DMS114 treated with DMSO at 0.1 percent for 48 hours (cell line): ENCODE measurements around the gene PFDN4.

Experiments used
- DNase-seq: peaks from one replicate; lab custom pipeline; 2025; ENCODE audit not compliant: unreplicated experiment; lab: John Stamatoyannopoulos, UW

Gene PFDN4

DNA sequence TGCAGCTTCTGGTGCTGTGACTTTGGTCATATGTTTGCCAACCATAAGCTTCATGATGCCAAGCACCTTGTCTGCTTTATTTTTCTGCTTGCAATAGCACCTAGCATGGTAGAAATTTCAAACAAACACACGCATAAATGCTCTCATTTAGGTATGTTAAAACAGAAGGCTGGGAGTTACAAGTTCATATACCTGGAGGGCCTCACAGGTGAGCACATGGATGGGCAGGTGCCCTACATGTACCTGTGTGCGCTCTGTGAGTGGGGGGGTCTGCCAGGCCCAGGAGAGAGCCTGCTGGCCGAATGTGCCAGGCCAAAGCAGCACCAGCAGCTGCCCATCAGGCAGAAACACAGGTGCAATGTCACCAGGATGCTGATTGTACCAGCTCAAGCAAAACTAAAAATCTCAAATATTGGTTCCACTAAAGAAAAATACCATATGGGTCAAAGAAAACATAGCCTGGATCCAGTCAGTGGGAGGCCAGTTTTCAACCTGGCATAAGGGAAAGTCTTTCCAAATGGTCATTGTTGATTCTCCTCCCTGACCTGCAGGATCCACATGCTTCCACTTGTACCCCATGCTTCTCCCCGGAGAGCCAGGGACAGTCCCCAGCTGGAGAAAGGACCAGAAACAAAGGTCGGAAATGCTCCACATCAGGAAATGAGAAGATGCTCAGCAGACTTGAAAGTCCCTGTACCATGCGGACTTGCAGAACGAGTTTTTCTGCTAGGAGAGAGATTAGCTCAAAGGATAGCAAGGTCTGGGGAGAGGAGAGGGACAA lies 7.2 kb upstream of the PFDN4 start:
- no peak for DNase-seq

DNA sequence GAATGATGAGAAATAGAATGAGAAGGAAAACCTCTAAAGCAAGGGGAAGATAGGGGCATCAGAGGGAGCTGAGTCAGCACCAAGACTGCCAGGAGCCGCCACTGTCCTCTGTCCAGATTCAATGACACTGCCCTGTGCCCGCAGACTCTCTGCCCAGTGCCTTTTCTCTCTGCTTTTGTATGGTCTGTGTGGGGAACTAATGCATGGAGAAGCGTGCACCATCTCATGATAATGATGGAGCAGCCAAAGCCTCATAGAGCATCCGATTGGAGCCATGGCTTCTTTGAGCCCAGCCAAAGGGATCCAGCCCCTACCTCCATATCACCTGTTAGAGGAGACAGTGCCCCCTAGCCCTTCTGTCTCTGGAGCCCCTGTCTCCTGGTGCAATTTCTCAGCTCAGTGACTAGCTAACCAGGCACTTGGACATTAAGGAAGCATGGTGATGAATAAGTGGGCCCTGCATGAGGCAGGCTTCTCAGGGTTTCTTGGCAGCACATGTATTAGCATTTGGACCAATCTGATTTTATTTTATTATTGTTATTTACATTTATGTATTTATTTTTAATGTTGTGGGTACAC lies 6.5 kb upstream of the PFDN4 start:
- no peak for DNase-seq

DNA sequence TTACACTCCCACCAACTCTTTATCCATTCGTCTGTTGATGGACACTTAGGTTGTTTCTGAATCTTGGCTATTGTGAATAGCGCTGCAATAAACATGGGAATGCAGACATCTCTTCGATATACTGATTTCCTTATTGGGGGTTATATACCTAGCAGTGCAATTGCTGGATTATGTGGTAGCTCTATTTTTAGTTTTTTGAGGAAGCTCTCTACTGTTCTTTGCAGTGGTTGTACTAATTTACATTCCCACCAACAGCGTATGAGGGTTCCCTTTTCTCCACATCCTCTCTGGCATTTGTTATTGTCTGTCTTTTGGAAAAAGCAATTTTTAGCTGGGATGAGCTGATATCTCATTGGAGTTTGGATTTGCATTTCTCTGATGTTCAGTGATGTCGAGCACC lies 4.6 kb upstream of the PFDN4 start:
- DNase-seq = no peak

DNA sequence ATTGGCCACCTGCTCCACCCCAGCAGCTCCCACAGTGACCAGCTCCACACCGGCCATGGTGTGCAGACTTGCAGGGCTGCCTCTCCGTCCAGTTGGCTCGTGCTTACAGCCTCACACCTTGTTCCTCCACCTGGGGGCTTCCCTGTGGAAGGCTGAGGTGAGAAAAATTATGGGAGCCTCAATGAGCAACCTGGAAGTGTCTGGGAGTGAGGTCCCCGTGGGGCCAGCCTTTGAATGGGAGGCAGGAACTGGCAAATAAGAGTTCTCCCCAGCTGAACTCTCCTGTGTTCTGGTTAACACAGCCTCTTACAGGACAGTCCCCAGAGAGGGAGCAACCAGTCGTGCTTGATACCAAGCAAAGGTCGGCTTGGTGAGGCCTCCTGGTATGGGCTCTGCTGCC lies 3.8 kb upstream of the PFDN4 start:
- DNase-seq = no peak

DNA sequence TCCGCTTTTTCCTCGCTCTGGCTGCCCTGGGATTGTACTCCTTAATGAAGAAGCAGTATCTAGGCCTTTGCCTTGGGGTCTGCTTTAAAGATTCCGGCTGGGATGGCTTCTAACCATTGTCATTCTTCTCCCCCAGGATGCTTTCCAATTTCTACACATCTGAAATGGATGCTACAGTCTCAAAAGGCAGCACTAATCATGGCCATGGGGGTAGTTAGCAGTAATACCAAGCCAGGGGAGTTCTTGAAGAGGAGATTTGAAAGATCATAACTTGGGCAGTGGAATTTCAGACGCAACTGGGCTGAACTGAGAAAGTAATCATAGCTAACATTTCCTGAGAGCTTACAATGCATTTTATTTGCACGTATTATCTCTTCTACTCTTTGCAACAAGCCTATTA lies 3.4 kb upstream of the PFDN4 start:
- DNase-seq = no peak

DNA sequence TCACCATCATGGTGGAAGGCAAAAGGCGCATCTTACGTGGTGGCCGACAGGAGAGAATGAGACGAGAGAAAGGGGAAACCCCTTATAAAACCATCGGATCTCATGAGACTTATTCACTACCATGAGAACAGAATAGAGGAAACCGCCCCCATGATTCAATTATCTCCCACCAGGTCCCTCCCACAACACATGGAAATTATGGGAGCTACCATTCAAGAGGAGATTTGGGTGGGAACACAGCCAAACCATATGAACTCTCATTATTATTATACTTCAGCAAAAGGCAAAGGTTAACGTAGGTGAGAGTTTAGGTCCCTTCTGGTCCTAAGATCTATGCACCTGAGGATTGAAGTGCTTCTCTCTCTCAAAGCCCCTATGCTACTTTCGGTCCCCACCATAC lies 2.4 kb upstream of the PFDN4 start:
- DNase-seq = no peak

DNA sequence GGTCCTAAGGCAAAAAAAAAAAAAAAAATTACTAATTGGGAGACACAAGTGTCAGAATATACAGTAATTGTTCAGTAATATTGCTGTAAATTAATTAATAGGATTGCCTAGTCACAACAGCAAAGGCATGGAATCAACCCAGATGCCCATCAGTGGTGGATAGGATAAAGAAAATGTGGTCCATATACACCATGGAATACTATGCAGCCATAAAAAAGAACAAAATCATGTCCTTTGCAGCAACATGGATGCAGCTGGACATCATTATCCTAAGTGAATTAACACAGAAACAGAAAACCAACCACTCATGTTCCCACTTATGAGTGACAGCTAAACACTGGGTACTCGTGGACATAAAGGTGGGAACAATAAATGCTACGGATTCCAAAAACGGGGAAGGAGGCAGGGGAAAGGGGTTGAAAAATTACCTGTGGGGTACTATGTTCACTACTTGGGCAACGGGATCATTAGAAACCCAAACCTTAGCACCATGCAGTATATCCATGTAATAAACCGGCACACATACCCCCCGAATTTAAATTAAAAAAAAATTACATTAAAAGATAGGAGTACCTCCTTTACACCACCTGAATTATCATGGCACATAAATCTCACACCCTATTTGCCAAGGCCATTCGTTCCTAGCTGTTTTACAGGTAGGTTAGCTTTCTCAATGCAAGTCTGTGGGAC lies 689 bp upstream of the PFDN4 start:
- DNase-seq = no peak

DNA sequence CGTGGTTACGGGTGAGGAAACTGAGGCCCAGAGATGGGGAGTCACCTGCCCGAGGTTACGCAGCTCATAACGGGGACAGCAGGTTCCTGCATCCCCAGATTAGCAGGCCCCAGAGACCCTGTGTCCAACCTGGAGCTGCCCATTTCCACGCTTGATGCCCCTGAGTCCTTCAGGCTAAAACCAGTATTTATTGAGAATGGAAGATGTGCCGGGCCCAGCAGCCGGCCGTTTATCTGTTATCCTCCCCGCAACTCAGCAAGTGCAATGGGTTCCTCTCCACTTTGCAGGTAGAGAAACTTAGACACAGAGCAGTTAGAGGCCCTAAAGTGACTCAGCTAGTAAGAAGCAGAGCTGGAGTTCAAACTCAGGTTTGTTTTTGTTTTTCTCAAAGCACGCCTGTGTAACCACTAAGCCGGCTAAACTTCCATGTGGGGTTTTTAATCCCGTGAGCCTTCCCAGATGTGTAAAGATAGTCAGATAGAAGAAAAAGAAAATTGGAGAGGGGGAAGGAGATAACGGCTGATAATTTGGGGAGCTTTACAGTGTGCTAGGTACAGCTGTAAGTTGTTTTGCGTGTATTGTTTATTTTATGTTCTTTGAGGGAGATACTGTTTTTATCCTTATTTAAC lies 775 bp downstream of the PFDN4 start:
- DNase-seq = peak; percentile 18

DNA sequence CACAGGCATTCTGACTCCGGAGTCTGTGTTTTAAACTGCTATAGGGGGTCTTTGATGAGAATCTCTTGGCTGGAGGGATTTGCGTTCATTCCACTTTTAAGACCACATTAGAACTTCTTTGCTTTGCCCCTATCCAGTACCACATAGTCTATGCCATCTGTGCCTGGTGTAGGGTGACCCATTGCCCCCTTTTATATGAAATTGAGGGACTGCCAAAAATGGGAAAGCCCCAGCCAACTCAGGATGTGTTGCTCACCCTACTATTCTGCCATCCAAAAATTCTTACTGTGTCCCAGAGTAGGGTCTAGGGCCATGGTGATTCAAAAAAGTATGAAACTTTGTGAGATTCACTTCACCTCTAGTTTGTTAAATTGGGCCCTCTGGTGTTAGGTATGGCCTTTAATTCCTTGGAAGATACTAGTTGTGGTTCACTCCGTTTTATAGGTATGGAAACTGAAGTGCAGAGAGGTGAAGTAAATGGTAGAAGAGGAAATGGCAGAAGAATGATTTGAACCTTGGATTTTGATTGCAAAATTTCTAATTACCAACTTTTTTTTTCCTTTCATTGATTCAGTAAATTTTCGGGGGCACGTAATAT lies 1.4 kb downstream of the PFDN4 start:
- no peak for DNase-seq

DNA sequence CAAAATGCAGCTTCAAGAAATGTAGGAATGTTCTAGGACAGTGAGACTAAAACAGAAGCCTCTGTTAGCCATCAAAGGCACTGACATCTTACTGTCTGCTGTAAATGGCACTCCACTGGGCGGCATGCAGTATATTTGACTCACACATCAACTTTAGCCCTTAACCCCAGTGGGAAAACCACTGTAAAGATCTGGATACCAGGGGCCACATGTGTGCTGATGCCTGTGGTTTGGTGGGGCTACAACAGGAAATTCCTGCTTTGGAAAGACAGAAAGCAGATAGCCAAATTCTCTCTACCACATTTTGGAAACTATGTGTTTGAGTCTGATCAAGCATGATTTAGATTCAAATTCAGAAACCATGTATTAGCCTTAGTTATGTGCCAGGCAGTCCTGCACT lies 4.3 kb downstream of the PFDN4 start:
- no peak for DNase-seq

DNA sequence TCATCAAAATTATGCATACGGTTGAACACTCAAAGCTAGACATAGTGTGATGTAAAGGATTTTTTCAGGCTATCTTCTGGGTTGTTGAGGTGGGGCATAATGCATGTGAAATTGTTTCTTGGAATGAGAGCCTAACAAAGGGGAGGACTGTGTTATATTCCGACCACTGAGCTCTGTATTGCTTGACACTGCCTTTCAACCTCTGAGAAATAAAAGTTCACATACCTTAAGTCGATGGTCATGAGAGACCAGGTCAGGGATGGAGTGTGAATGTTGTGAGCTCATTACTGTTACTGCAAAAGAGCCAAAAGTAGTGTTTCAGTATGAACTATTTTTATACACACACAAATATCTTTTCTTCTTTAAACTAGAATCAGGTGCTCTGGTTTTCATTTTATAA lies 5.0 kb downstream of the PFDN4 start:
- no peak for DNase-seq

DNA sequence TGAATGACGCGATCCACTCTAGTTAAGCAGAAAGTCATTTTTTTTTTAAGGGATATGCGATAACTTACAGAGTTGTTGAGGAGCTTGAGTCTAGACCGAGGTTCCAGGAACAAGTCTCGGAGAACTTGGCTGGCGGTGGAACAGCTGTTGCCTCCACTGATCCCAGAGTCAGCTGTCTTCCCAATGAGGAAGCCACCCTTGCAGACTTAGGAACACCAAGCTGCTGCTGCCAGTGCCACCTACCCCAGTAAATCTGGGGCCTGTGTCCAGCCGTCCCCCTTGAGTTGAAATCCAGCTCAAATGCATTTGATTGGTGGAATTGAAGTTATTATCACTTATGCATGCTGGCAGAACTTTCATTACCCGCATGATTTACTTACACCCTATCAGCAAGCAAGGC lies 6.7 kb downstream of the PFDN4 start:
- DNase-seq = no peak

DNA sequence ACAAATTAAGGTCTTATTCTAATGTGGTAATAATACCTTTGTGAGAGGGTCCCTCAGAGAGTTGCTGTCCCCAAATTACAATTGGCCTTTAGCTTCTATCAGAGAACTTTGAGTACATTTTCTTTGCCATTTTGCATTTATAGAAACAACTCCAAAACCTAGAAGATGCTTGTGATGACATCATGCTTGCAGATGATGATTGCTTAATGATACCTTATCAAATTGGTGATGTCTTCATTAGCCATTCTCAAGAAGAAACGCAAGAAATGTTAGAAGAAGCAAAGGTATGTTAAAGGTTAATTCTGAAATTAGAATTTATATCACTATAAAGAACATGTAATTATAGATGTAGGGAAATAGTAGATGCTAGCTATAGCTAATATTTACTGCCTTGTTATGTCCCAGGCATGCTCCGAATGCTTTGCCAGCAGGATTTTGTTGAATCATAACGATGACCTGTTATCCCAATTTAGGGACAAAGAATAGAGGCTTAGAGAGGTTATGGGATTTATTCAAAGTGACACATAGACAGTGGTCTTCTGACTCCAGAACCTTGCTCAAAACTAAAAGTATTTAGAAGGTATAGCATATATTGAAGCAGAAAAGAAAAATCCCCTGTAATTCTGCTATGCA lies 7.4 kb downstream of the PFDN4 start:
- DNase-seq = no peak

DNA sequence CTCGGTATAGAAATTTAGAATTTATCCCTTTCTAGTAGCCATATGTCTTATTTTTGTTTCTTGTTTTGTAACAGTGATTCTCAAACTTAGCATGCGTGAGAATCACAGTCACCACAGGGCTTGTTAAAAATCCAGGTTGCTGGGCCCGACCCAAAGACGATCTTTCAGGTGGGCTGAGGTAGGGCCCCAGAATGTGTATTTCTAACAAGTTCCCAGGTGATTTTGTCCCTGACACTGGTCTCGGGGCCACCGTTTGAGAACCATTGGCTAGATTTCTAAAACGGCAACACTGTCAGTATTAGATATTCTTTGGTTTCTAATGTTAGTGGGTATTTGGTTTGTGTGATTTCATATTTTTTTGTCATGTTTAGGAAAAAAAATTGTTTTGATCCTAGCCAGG lies 9.9 kb downstream of the PFDN4 start:
- DNase-seq = no peak

DNA sequence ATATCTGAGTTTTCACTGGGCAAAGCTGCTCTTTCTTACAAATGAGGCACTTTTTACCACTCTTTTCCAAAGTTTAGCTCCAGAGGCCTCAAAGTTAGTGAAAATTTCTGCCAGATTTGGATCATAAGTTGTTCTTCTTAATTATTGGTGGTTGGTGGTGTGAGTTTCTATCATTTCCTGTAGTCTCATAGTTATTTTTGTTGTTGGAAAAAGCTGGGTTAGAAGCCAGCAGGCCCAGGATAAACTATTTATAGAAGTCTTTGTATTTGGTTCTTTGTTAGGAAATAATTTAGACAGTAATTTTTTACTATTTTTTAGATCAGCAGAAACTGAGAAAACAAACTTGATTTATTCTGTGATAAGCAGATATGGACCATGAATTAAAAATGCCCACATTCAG lies 10.6 kb downstream of the PFDN4 start:
- no peak for DNase-seq

DNA sequence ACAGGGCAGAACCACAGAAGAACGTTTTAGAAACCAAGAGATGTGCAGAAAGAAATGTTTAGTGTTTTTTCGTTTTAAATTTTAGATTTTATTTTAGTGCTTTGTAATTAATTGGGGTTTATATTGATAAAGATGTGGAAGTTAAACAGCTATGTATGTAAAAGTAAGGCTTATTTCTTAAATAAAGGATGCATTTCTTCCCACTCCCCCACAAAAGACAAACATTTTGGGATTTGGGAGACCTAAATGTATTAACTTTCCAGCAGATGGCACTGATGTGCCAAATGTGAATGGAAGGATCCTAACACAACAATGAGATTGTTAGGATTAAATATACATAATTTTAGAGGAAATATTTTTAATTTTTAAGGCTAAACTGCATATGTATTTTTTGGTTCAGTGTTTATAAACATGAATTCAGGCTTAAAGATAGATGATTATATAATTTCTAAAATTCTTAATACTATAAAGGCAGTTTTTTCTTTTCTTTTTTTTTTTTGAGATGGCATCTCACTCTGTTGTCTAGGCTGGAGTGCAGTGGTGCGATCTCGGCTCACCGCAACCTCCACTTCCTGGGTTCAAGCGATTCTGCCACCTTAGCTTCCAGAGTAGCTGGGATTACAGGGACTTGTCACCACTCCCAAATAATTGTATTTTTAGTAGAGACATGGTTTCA lies 12.0 kb downstream of the PFDN4 start:
- peak; percentile 66 for DNase-seq

DNA sequence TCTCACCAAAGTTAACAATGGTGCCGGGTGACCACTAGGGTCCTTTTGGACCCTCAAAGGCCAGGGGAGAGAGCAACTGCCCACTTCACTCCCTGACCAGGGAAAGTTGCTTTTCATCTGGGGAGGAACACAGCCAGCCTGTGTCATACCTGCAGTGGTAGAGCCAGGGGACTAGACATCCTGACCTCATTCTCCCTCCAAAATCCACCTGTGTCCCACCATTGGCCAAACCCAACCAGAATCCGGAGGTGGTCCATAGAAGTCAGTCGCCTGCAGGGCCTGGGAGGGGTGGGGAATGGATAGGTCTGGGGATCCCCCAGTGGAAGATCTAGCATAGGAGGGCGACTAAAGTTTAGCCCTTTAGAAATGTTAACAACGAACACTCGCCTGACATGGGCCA lies 12.8 kb downstream of the PFDN4 start:
- no peak for DNase-seq

DNA sequence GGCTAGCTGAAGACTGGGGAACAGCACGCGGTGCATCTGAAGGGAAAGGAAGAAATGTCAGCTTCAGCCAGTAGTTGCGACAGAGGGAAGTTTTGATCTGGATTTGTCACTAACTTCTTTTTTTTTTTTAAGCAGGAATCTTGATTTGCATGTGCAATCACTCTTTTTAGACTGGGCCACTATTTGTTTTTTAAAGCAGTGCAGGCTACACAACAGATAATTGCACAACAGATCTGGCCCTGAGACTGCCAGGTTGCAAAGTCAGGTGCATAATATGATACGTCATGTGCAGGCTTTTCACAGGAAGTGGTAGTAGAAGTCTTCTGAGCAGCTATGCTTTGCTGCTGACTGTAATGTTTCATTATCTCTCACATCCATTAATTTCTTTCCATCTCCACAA lies 13.5 kb downstream of the PFDN4 start:
- no peak for DNase-seq

DNA sequence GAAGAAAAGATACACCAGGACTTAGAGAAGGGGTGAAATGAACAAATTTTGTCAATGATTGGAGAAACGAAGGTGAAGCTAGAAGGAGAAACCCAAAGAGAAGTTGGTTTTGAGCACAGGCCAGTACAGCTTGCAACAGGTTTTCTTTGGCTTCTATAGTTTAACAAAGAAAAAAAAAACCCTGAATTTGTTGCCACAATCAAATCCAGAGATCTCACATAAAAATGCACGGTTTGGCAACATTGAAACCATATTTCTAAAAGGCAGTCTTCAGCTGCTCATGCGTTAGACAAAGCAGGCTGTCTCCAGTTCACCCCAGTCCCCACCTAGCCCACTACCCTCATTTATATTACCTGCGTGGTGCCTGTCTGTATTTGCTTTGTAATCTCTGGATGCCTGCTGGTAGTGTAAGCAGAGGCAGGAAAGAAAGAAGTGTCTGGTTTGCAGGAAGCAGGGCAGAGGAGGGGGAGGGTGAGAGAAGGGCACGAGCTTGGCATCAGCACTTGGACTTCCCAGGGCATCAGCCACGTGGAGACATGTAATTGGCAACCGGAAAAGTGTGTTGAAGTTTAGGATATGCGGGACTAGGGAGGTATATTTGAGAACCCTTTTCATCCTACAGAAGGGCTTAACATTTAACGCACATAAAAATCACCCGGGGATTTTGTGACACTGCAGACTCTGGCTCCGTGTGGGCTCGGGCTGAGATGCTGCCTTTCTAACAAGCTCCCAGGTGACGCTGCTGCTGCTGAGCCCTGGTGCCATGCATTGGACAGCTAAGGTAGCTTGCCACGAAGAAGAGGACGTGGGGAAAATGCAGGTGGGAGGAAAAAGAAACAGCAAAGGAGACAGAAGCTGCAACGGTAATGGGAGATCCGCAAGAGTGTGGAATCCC lies 14.4 kb downstream of the PFDN4 start:
- no peak for DNase-seq

DNA sequence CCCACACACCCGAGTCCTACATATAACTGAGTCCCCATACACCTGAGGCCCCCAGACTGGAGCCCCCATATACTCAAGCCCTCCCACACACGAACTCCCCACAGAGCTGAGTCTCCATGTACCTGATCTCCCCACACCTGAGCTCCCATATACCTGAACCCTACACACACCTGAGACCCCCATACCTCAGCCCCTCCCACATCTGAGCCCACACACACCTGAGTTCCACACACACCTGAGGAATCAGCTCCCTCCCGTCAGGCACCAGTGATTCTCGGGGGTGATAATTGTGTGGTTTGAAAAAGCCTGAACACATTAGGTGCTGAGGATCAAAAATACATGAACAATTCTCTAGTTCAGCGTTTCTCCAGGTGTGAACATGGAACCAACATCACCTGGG lies 15.4 kb downstream of the PFDN4 start:
- DNase-seq = no peak
